K562 (cell line): Measurements from ENCODE around the gene FARP2. TPM values are rescaled to one million over a fixed set of nuclear protein-coding genes. Genes with fewer than 3 reads are reported as not detected.

Experiments
- ARHGAP35 ChIP-seq: fragments of 450-650 bp; IDR thresholded peaks from 2 replicates; pipeline ENCODE4 v1.6.1; 2018; ENCODE audit not compliant: partially characterized antibody
- CTBP1 ChIP-seq: fragments of 450-650 bp; IDR thresholded peaks from 2 replicates; pipeline ENCODE4 v1.6.1; 2016; ENCODE audit warnings: borderline replicate concordance
- GTF2A2 ChIP-seq: IDR thresholded peaks from 2 replicates; pipeline ENCODE4 v1.6.1; 2016; ENCODE audit warnings: mild to moderate bottlenecking, missing genetic modification characterization, missing compliant biosample characterization
- HNRNPLL ChIP-seq: fragments of 200-400 bp; formaldehyde crosslinking; IDR thresholded peaks from 2 replicates; pipeline ENCODE4 v1.6.1; 2017; ENCODE audit warnings: low read length, low read depth, mild to moderate bottlenecking; ENCODE audit not compliant: poor library complexity, severe bottlenecking
- MAFG ChIP-seq: fragments of 450-650 bp; conservative IDR thresholded peaks from 2 replicates; pipeline ENCODE4 v1.6.1; 2016; ENCODE audit warnings: missing genetic modification characterization, missing compliant biosample characterization
- NR4A1 ChIP-seq, 2 experiments: fragments of 250-450 bp in 1 of 2; fragments of 450-650 bp in 1 of 2; sonication (Bioruptor Pico) in 1 of 2; IDR thresholded peaks; 2 replicates each; pipeline versions ENCODE4 v1.4.0 to v1.6.1; 2016 to 2020; ENCODE audit warnings: mild to moderate bottlenecking in 2 of 2, missing compliant biosample characterization in 1 of 2, missing genetic modification characterization in 1 of 2, moderate library complexity in 1 of 2
- PHB2 ChIP-seq: fragments of 450-650 bp; IDR thresholded peaks from 2 replicates; pipeline ENCODE4 v1.6.1; 2017; ENCODE audit warnings: low read depth
- PKNOX1 ChIP-seq: fragments of 450-650 bp; IDR thresholded peaks from 2 replicates; pipeline ENCODE4 v1.6.1; 2016
- SPI1 ChIP-seq: IDR thresholded peaks from 2 replicates; pipeline ENCODE4 v1.6.1; 2011; ENCODE audit warnings: low read depth, low read length, control low read depth, borderline replicate concordance
- TEAD4 ChIP-seq, 2 experiments: sonication (generic) in 1 of 2; formaldehyde crosslinking in 1 of 2; IDR thresholded peaks; 2 replicates each; pipeline versions ENCODE4 v1.6.1 to v1.8.0; 2012 to 2022; ENCODE audit warnings: borderline replicate concordance in 1 of 2, inconsistent platforms in 1 of 2, low read length in 1 of 2, mild to moderate bottlenecking in 1 of 2, missing genetic modification reagents in 1 of 2
- ZNF121 ChIP-seq: sonication (generic); formaldehyde crosslinking; conservative IDR thresholded peaks from 2 replicates; pipeline ENCODE4 v1.8.0; 2022; ENCODE audit warnings: missing genetic modification reagents
- polyA plus RNA-seq, 8 experiments: library from polyadenylated mRNA; depleted of rRNA in 4 of 8; stranded (reverse) in 5 of 8; unstranded in 3 of 8; fragments of >200 nt; fragmentation: Nextera tagmentation in 2 of 8; fragmentation: Illumina TruSeq in 1 of 8; extraction: Ambion mirVana in 2 of 8; extraction: Trizol in 1 of 8; gene quantifications; 2 replicates each; pipeline versions ENCODE4 v1.2.1 to v1.2.3, GENCODE V29; 2011 to 2014; ENCODE audit warnings: inconsistent platforms in 1 of 8, missing spikeins in 1 of 8
- total RNA-seq, 7 experiments: library from RNA; depleted of rRNA in 6 of 7; stranded (reverse); fragments of >200 nt in 6 of 7; fragmentation: Illumina TruSeq in 2 of 7; extraction: Trizol in 2 of 7; gene quantifications; 2 replicates each; pipeline versions ENCODE4 v1.2.1 to v1.2.3, GENCODE V29; 2011 to 2021; ENCODE audit warnings: low replicate concordance in 1 of 7
- TF ChIP-seq, protein P1 (sequence below): fragments of 200-800 bp; sonication (Bioruptor generic); IDR thresholded peaks from 2 replicates; pipeline ENCODE4 v1.6.1; 2017; ENCODE audit warnings: missing genetic modification characterization, missing compliant biosample characterization
- TF ChIP-seq, protein P2 (sequence below): fragments of 250-450 bp; sonication (Bioruptor Pico); IDR thresholded peaks from 2 replicates; pipeline ENCODE4 v1.4.0; 2020
- TF ChIP-seq, protein P3 (sequence below): sonication (generic); formaldehyde crosslinking; IDR thresholded peaks from 2 replicates; pipeline ENCODE4 v1.8.0; 2023; ENCODE audit warnings: missing genetic modification reagents, mild to moderate bottlenecking, borderline replicate concordance
- TF ChIP-seq, protein P4 (sequence below): fragments of 450-650 bp; IDR thresholded peaks from 2 replicates; pipeline ENCODE4 v1.6.1; 2017; ENCODE audit warnings: antibody characterized with exemption

Gene FARP2
- total and polyA plus RNA-seq, 9 of the 15 experiments (the other 6 are each of a cell fraction or from before 2014, with no cell fraction given), result 4.1 to 38.1 (median 21.1) TPM

- TF ChIP-seq NR4A1 (CRISPR knock-in tag; IDR thresholded peaks at IDR 0.05), result no peak
- no peak for TF ChIP-seq NR4A1 (tag; IDR thresholded peaks at IDR 0.05)
- TF ChIP-seq PKNOX1, result peak; percentile 26; the same call in 1 of the 2 replicates
- TF ChIP-seq, protein P1, sequence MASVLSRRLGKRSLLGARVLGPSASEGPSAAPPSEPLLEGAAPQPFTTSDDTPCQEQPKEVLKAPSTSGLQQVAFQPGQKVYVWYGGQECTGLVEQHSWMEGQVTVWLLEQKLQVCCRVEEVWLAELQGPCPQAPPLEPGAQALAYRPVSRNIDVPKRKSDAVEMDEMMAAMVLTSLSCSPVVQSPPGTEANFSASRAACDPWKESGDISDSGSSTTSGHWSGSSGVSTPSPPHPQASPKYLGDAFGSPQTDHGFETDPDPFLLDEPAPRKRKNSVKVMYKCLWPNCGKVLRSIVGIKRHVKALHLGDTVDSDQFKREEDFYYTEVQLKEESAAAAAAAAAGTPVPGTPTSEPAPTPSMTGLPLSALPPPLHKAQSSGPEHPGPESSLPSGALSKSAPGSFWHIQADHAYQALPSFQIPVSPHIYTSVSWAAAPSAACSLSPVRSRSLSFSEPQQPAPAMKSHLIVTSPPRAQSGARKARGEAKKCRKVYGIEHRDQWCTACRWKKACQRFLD (CRISPR knock-in tag), result peak; percentile 50
- peak; percentile 78 for TF ChIP-seq HNRNPLL
- no peak for TF ChIP-seq TEAD4 (IDR thresholded peaks at IDR 0.05; ENCODE audit: low read length)
- TF ChIP-seq TEAD4 (CRISPR knock-in tag; IDR thresholded peaks at IDR 0.05; ENCODE audit: borderline replicate concordance), result no peak
- no peak for TF ChIP-seq MAFG
- TF ChIP-seq GTF2A2, result no peak
- no peak for TF ChIP-seq ZNF121 (CRISPR knock-in tag)
- TF ChIP-seq, protein P2, sequence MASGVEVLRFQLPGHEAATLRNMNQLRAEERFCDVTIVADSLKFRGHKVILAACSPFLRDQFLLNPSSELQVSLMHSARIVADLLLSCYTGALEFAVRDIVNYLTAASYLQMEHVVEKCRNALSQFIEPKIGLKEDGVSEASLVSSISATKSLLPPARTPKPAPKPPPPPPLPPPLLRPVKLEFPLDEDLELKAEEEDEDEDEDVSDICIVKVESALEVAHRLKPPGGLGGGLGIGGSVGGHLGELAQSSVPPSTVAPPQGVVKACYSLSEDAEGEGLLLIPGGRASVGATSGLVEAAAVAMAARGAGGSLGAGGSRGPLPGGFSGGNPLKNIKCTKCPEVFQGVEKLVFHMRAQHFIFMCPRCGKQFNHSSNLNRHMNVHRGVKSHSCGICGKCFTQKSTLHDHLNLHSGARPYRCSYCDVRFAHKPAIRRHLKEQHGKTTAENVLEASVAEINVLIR (CRISPR knock-in tag), result no peak
- TF ChIP-seq SPI1, result no peak
- TF ChIP-seq PHB2, result no peak
- TF ChIP-seq, protein P3, sequence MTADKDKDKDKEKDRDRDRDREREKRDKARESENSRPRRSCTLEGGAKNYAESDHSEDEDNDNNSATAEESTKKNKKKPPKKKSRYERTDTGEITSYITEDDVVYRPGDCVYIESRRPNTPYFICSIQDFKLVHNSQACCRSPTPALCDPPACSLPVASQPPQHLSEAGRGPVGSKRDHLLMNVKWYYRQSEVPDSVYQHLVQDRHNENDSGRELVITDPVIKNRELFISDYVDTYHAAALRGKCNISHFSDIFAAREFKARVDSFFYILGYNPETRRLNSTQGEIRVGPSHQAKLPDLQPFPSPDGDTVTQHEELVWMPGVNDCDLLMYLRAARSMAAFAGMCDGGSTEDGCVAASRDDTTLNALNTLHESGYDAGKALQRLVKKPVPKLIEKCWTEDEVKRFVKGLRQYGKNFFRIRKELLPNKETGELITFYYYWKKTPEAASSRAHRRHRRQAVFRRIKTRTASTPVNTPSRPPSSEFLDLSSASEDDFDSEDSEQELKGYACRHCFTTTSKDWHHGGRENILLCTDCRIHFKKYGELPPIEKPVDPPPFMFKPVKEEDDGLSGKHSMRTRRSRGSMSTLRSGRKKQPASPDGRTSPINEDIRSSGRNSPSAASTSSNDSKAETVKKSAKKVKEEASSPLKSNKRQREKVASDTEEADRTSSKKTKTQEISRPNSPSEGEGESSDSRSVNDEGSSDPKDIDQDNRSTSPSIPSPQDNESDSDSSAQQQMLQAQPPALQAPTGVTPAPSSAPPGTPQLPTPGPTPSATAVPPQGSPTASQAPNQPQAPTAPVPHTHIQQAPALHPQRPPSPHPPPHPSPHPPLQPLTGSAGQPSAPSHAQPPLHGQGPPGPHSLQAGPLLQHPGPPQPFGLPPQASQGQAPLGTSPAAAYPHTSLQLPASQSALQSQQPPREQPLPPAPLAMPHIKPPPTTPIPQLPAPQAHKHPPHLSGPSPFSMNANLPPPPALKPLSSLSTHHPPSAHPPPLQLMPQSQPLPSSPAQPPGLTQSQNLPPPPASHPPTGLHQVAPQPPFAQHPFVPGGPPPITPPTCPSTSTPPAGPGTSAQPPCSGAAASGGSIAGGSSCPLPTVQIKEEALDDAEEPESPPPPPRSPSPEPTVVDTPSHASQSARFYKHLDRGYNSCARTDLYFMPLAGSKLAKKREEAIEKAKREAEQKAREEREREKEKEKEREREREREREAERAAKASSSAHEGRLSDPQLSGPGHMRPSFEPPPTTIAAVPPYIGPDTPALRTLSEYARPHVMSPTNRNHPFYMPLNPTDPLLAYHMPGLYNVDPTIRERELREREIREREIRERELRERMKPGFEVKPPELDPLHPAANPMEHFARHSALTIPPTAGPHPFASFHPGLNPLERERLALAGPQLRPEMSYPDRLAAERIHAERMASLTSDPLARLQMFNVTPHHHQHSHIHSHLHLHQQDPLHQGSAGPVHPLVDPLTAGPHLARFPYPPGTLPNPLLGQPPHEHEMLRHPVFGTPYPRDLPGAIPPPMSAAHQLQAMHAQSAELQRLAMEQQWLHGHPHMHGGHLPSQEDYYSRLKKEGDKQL, result no peak
- TF ChIP-seq, protein P4, sequence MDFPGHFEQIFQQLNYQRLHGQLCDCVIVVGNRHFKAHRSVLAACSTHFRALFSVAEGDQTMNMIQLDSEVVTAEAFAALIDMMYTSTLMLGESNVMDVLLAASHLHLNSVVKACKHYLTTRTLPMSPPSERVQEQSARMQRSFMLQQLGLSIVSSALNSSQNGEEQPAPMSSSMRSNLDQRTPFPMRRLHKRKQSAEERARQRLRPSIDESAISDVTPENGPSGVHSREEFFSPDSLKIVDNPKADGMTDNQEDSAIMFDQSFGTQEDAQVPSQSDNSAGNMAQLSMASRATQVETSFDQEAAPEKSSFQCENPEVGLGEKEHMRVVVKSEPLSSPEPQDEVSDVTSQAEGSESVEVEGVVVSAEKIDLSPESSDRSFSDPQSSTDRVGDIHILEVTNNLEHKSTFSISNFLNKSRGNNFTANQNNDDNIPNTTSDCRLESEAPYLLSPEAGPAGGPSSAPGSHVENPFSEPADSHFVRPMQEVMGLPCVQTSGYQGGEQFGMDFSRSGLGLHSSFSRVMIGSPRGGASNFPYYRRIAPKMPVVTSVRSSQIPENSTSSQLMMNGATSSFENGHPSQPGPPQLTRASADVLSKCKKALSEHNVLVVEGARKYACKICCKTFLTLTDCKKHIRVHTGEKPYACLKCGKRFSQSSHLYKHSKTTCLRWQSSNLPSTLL, result no peak
- TF ChIP-seq CTBP1, result peak; percentile 50; the same call in 1 of the 2 replicates
- no peak for TF ChIP-seq ARHGAP35
Observed at GRCh38 chr2:241315093-241315878, 40.8 kb upstream of the FARP2 start, which contains the start of gene HDLBP (continued).
